Adrenal gland (tissue), 5 donors: Measurements from ENCODE around the gene SEMA6D.

Source experiments
- POLR2A ChIP-seq, 2 donors: fragments of 450-650 bp; IDR thresholded peaks; one replicate each; pipeline ENCODE4 v1.6.1; 2017; ENCODE audit warnings: antibody characterized with exemption in 2 of 2, mild to moderate bottlenecking in 2 of 2, moderate library complexity in 1 of 2
- TF ChIP-seq, protein P1 (sequence below), 6 experiments: fragments of 450-650 bp in 4 of 6; fragments of 200-600 bp in 2 of 6; sonication (generic) in 1 of 6; IDR thresholded peaks; 1 replicate in 5 of 6; 2 replicates in 1 of 6; pipeline versions ENCODE4 v1.5.1 to v1.8.0; 2016 to 2021; ENCODE audit warnings: antibody characterized with exemption in 6 of 6, mild to moderate bottlenecking in 2 of 6, moderate library complexity in 1 of 6
- donor health status: DM: no; HTN: no; CAD: no.

DNA sequence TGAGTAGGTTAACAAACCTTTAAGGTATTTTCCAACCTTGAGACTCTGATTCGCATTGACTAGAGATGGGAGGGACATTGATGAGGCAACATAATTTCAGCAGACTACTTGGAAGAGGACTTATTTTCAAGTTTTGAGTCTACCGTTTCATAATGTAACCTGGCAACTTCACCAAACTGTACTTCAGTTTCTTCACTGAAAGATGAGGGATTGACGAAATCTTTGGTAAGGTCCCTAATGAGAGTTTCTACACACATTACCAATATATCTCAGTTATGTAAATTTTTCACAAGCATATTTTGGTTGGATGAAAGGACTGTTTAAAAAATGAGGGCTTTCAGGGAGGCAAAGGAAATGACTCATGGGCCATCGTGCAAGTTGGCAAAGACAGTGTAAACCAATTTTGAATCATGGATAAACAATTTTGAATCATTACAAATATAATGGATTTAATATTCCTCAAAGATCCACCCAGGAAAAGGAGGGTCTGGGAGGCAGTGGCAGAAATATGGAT is 28.7 kb upstream of the SEMA6D start:
- TF ChIP-seq, protein P1, sequence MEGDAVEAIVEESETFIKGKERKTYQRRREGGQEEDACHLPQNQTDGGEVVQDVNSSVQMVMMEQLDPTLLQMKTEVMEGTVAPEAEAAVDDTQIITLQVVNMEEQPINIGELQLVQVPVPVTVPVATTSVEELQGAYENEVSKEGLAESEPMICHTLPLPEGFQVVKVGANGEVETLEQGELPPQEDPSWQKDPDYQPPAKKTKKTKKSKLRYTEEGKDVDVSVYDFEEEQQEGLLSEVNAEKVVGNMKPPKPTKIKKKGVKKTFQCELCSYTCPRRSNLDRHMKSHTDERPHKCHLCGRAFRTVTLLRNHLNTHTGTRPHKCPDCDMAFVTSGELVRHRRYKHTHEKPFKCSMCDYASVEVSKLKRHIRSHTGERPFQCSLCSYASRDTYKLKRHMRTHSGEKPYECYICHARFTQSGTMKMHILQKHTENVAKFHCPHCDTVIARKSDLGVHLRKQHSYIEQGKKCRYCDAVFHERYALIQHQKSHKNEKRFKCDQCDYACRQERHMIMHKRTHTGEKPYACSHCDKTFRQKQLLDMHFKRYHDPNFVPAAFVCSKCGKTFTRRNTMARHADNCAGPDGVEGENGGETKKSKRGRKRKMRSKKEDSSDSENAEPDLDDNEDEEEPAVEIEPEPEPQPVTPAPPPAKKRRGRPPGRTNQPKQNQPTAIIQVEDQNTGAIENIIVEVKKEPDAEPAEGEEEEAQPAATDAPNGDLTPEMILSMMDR (IDR thresholded peaks at IDR 0.05) = no peak
- no peak for TF ChIP-seq POLR2A (IDR thresholded peaks at IDR 0.05)
